ENCODE measurements around the gene ZNF496. TPM values are rescaled to one million over a fixed set of nuclear protein-coding genes. Genes with fewer than 3 reads are reported as not detected.

The ZNF496 gene
- total and polyA plus RNA-seq, 2 experiments from 2014 or later = 18.8 to 108 TPM

GRCh38 chr1:247329097-247329617 is 2.5 kb downstream of the ZNF496 start:
- no peaks in the 10 kb centered on the region for H3K27me3 ChIP-seq
- H3K4me3 ChIP-seq = no peak overlapping the region
- no peak for DNase-seq (ENCODE audit: low read depth in 1 of 2, low spot score in 1 of 2)
- peaks cover 16% of the 10 kb centered on the region for H3K4me1 ChIP-seq (ENCODE audit: low read depth)
- TF ChIP-seq CTCF (IDR thresholded peaks at IDR 0.05; ENCODE audit: low read depth, low read length) = no peak
- no peak overlapping the region for H3K27ac ChIP-seq
- H3K9me3 ChIP-seq (ENCODE audit: low read depth) = no peaks in the 10 kb centered on the region
- H3K36me3 ChIP-seq = peaks cover 33% of the 10 kb centered on the region

GRCh38 chr1:247328311-247328710 is 3.4 kb downstream of the ZNF496 start:
- Histone ChIP-seq H3K27me3 (no peaks in the 10 kb centered on the region), H3K27ac (no peak overlapping the region), H3K4me1 (ENCODE audit: low read depth) (peaks cover 10% of the 10 kb centered on the region), H3K9me3 (ENCODE audit: low read depth) (no peaks in the 10 kb centered on the region), H3K4me3 (no peak overlapping the region), H3K36me3 (peaks cover 34% of the 10 kb centered on the region)
- TF ChIP-seq CTCF (IDR thresholded peaks at IDR 0.05; ENCODE audit: low read depth, low read length) = no peak
- no peak for DNase-seq (ENCODE audit: low read depth in 1 of 2, low spot score in 1 of 2)

GRCh38 chr1:247326411-247327130 is 5.1 kb downstream of the ZNF496 start:
- no peak for TF ChIP-seq CTCF (IDR thresholded peaks at IDR 0.05; ENCODE audit: low read depth, low read length)
- no peak for DNase-seq (ENCODE audit: low read depth in 1 of 2, low spot score in 1 of 2)
- peaks cover 51% of the 10 kb centered on the region for H3K36me3 ChIP-seq
- H3K27ac ChIP-seq = no peak overlapping the region
- no peaks in the 10 kb centered on the region for H3K27me3 ChIP-seq
- H3K4me3 ChIP-seq = no peak overlapping the region
- peaks cover 5% of the 10 kb centered on the region for H3K4me1 ChIP-seq (ENCODE audit: low read depth)
- H3K9me3 ChIP-seq (ENCODE audit: low read depth) = no peaks in the 10 kb centered on the region

GRCh38 chr1:247324923-247325322 is 6.7 kb downstream of the ZNF496 start:
- H3K9me3 ChIP-seq (ENCODE audit: low read depth) = no peaks in the 10 kb centered on the region
- no peak for TF ChIP-seq CTCF (IDR thresholded peaks at IDR 0.05; ENCODE audit: low read depth, low read length)
- no peaks in the 10 kb centered on the region for H3K27me3 ChIP-seq
- no peak overlapping the region for H3K4me3 ChIP-seq
- DNase-seq (ENCODE audit: low read depth in 1 of 2, low spot score in 1 of 2) = no peak
- peaks cover 67% of the 10 kb centered on the region for H3K36me3 ChIP-seq
- H3K4me1 ChIP-seq (ENCODE audit: low read depth) = no peaks in the 10 kb centered on the region
- no peak overlapping the region for H3K27ac ChIP-seq

- Histone ChIP-seq H3K4me1 (ENCODE audit: low read depth) (no peaks in the 10 kb centered on the region), H3K9me3 (ENCODE audit: low read depth) (no peaks in the 10 kb centered on the region), H3K4me3 (no peak overlapping the region), H3K36me3 (peaks cover 69% of the 10 kb centered on the region), H3K27me3 (no peaks in the 10 kb centered on the region), H3K27ac (no peak overlapping the region)
- no peak for TF ChIP-seq CTCF (IDR thresholded peaks at IDR 0.05; ENCODE audit: low read depth, low read length)
- no peak for DNase-seq (ENCODE audit: low read depth in 1 of 2, low spot score in 1 of 2)
Observed at GRCh38 chr1:247324204-247324787, 7.4 kb downstream of the ZNF496 start.
